Panc1 (cell line): ENCODE measurements around the gene NFE2. TPM values are rescaled to one million over a fixed set of nuclear protein-coding genes. Genes with fewer than 3 reads are reported as not detected.

Experiments used
- ATAC-seq: fragments of 200-7000 bp; cut with Tn5 transposase; 2 replicates; pipeline ENCODE4 v1.9.1; 2020; ENCODE audit warnings: mild to moderate bottlenecking, moderate library complexity
- BruUV-seq: library from RNA; stranded (reverse); fragments of 400-500 nt; replicated peaks from 2 replicates; lab custom pipeline; 2021; lab: Mats Ljungman, UMichigan
- CTCF ChIA-PET: fragments of 300-600 bp; sonication (Branson Sonifier 250); formaldehyde crosslinking; loops from one replicate; lab custom pipeline; 2022; ENCODE audit warnings: antibody characterized with exemption; lab: Charles Lee
- POLR2A ChIA-PET: fragments of 300-600 bp; sonication (Branson Sonifier 250); formaldehyde crosslinking; loops from one replicate; lab custom pipeline; 2022; ENCODE audit warnings: antibody characterized with exemption; lab: Charles Lee
- DNase-seq: peaks from one replicate; pipeline ENCODE4 v3.0.0-alpha.2; 2010; ENCODE audit warnings: low read depth, low spot score
- H3K27ac ChIP-seq: 2 replicates; pipeline ENCODE4 v1.5.1; 2011; ENCODE audit warnings: mild to moderate bottlenecking, low read length, inconsistent platforms
- H3K27me3 ChIP-seq: fragments of 200-500 bp; sonication (Bioruptor generic); 2 replicates; pipeline ENCODE4 v1.6.0; 2014; ENCODE audit warnings: low read length, inconsistent platforms; ENCODE audit not compliant: control insufficient read depth, insufficient read depth
- H3K36me3 ChIP-seq: fragments of 200-500 bp; sonication (Bioruptor generic); 2 replicates; pipeline ENCODE4 v1.5.1; 2014; ENCODE audit warnings: inconsistent platforms, mild to moderate bottlenecking, low read length, moderate library complexity; ENCODE audit not compliant: control insufficient read depth, insufficient read depth
- H3K4me1 ChIP-seq: 2 replicates; pipeline ENCODE4 v1.5.1; 2011; ENCODE audit warnings: inconsistent platforms, mild to moderate bottlenecking, low read length, moderate library complexity; ENCODE audit not compliant: control insufficient read depth, insufficient read depth
- H3K4me3 ChIP-seq, 2 experiments: 2 replicates each; pipeline ENCODE4 v1.5.1; 2011 to 2012; ENCODE audit warnings: low read depth in 2 of 2, low read length in 2 of 2, mild to moderate bottlenecking in 2 of 2, inconsistent platforms in 1 of 2, moderate library complexity in 1 of 2
- H3K9me3 ChIP-seq: fragments of 200-500 bp; sonication (Bioruptor generic); 2 replicates; pipeline ENCODE4 v1.5.1; 2014; ENCODE audit warnings: low read depth, mild to moderate bottlenecking, inconsistent platforms, low read length, moderate library complexity; ENCODE audit not compliant: control insufficient read depth, insufficient read depth
- CTCF ChIP-seq: fragments of 450-650 bp; IDR thresholded peaks from 2 replicates; pipeline ENCODE4 v1.5.1; 2017; ENCODE audit warnings: mild to moderate bottlenecking
- POLR2AphosphoS5 ChIP-seq: IDR thresholded peaks from 2 replicates; pipeline ENCODE4 v1.6.1; 2012; ENCODE audit warnings: mild to moderate bottlenecking, low read depth, low read length, moderate library complexity
- REST ChIP-seq, 2 experiments: IDR thresholded peaks; 2 replicates each; pipeline ENCODE4 v1.6.1; 2011 to 2012; ENCODE audit warnings: low read depth in 2 of 2, control low read depth in 1 of 2, low read length in 1 of 2, mild to moderate bottlenecking in 1 of 2, moderate library complexity in 1 of 2; ENCODE audit not compliant: insufficient read depth in 1 of 2
- SIN3A ChIP-seq: IDR thresholded peaks from 2 replicates; pipeline ENCODE4 v1.6.1; 2012; ENCODE audit warnings: low read depth, mild to moderate bottlenecking, low read length, moderate library complexity, borderline replicate concordance; ENCODE audit not compliant: insufficient read depth
- TCF7L2 ChIP-seq: IDR thresholded peaks from 2 replicates; pipeline ENCODE4 v1.6.1; 2011; ENCODE audit warnings: mild to moderate bottlenecking, low read depth, low read length, inconsistent platforms
- in situ Hi-C: cut with HindIII; loops from 2 replicates; pipeline ENCODE4 v1.10.0; 2016; ENCODE audit warnings: low sequenced_read_pairs, low pct_unique_long_range_greater_than_20kb
- intact Hi-C: fragments of 100-400 bp; cut with micrococcal nuclease; formaldehyde crosslinking; loops from one replicate; pipeline ENCODE4 v1.10.0; 2022; ENCODE audit not compliant: unreplicated experiment
- total RNA-seq: library from RNA; stranded (reverse); gene quantifications from one replicate; pipeline ENCODE4 v1.2.1, GENCODE V29; 2021; ENCODE audit not compliant: unreplicated experiment

Gene NFE2
- total RNA-seq, 1 experiment from 2014 or later = 0.26 TPM

- intact Hi-C loops (no loop called here), in situ Hi-C loops (no loop called here)
- Histone ChIP-seq H3K4me1 (peaks cover 17% of the 10 kb centered on the region), H3K27me3 (no peaks in the 10 kb centered on the region), H3K36me3 (peaks cover 15% of the 10 kb centered on the region), H3K9me3 (no peaks in the 10 kb centered on the region), H3K4me3 (no peak overlapping the region), H3K27ac (peak overlapping the region; percentile 19; the same call in 1 of the 2 replicates)
- DNase-seq (no peak), ATAC-seq (no peak)
- no TSS peak for BruUV-seq
- TF ChIP-seq SIN3A = no peak
- no peak for TF ChIP-seq POLR2AphosphoS5
- TF ChIP-seq REST (IDR thresholded peaks at IDR 0.05; ENCODE audit: insufficient read depth in 1 of 2, low read depth in 2 of 2, low read length in 1 of 2) = no peak
- TF ChIP-seq TCF7L2 = no peak
- no peak for TF ChIP-seq CTCF
- CTCF ChIA-PET = interaction anchor here (0.6 kb wide), 1 partner anchor 21 kb away, joined by 10 read pairs; no protein-coding TSS in a partner anchor
- POLR2A ChIA-PET = interaction anchor here (0.5 to 0.9 kb wide), 2 partner anchors 13 to 81 kb away, joined by 4 to 24 read pairs; no protein-coding TSS in a partner anchor
These were observed 28.6 kb downstream of the NFE2 start for GRCh38 chr12:54272214-54272613.

DNA sequence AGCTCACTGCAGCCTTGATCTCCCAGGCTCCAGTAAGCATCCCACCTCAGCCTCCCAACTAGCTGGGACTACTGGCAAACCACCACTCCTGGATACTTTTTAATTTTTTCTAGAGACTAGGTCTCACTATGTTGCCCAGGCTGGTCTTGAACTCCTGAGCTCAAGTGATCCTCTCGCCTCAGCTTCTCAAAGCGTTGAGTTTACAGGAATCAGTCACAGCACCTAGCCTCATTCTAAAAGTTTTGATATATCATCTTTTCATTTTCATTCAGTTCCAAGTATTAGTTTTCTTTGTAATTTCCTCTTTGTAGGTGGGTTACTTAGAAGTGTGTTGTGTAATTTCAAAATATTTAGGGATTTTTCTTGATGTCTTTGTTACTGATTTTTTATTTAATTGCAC, 30.5 kb downstream of the NFE2 start:
- ChIA-PET POLR2A (interaction anchor here (0.5 kb wide), 1 partner anchor 51 kb away, joined by 6 read pairs; no protein-coding TSS in a partner anchor), CTCF (interaction anchor here (0.6 kb wide), 1 partner anchor 9 kb away, joined by 4 read pairs; no protein-coding TSS in a partner anchor)
- no peak for TF ChIP-seq CTCF
- TF ChIP-seq REST (IDR thresholded peaks at IDR 0.05; ENCODE audit: insufficient read depth in 1 of 2, low read depth in 2 of 2, low read length in 1 of 2) = no peak
- TF ChIP-seq SIN3A = no peak
- TF ChIP-seq POLR2AphosphoS5 = no peak
- TF ChIP-seq TCF7L2 = no peak
- Histone ChIP-seq H3K4me3 (no peak overlapping the region), H3K27ac (peak overlapping the region; percentile 0; the same call in 1 of the 2 replicates), H3K27me3 (no peaks in the 10 kb centered on the region), H3K4me1 (peaks cover 9% of the 10 kb centered on the region), H3K36me3 (peaks cover 15% of the 10 kb centered on the region), H3K9me3 (no peaks in the 10 kb centered on the region)
- in situ Hi-C loops = no loop called here
- DNase-seq (no peak), ATAC-seq (no peak)
- no TSS peak for BruUV-seq
- intact Hi-C loops = no loop called here
